Measurements from ENCODE around the gene GLI3. TPM values are rescaled to one million over a fixed set of nuclear protein-coding genes. Genes with fewer than 3 reads are reported as not detected.

GLI3 gene
- total RNA-seq, 4 donors from 2014 or later: 3.0 to 9.0 (median 4.2) TPM

- H3K36me3 ChIP-seq: no peaks in the 10 kb centered on the region
- H3K27me3 ChIP-seq: no peaks in the 10 kb centered on the region
- no peak overlapping the region for H3K27ac ChIP-seq
- H3K4me1 ChIP-seq: peaks cover 0 to 48% (median 11%) of the 10 kb centered on the region in 3 donors
- H3K9me3 ChIP-seq: no peaks in the 10 kb centered on the region
- no peak overlapping the region for H3K4me3 ChIP-seq
- TF ChIP-seq, protein P1, sequence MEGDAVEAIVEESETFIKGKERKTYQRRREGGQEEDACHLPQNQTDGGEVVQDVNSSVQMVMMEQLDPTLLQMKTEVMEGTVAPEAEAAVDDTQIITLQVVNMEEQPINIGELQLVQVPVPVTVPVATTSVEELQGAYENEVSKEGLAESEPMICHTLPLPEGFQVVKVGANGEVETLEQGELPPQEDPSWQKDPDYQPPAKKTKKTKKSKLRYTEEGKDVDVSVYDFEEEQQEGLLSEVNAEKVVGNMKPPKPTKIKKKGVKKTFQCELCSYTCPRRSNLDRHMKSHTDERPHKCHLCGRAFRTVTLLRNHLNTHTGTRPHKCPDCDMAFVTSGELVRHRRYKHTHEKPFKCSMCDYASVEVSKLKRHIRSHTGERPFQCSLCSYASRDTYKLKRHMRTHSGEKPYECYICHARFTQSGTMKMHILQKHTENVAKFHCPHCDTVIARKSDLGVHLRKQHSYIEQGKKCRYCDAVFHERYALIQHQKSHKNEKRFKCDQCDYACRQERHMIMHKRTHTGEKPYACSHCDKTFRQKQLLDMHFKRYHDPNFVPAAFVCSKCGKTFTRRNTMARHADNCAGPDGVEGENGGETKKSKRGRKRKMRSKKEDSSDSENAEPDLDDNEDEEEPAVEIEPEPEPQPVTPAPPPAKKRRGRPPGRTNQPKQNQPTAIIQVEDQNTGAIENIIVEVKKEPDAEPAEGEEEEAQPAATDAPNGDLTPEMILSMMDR (IDR thresholded peaks at IDR 0.05): no peak
- TF ChIP-seq POLR2A (IDR thresholded peaks at IDR 0.05): no peak
- intact Hi-C loops (cut with DNase I): no loop called here
- DNase-seq: no peak
Measured at GRCh38 chr7:42203336-42203735, 33.7 kb downstream of the GLI3 start.

- intact Hi-C loops (cut with DNase I): no loop called here
- DNase-seq: no peak
- Histone ChIP-seq H3K4me1 (peaks cover 4 to 54% (median 11%) of the 10 kb centered on the region in 3 donors), H3K27ac (no peak overlapping the region), H3K36me3 (no peaks in the 10 kb centered on the region), H3K4me3 (no peak overlapping the region), H3K27me3 (no peaks in the 10 kb centered on the region), H3K9me3 (no peaks in the 10 kb centered on the region)
- no peak for TF ChIP-seq POLR2A (IDR thresholded peaks at IDR 0.05)
- TF ChIP-seq, protein P1 (IDR thresholded peaks at IDR 0.05): no peak
- WGBS, 2 donors: 82 to 89% methylated on average over 4 of the region's 4 CpGs
Measured at GRCh38 chr7:42202601-42203000, 34.4 kb downstream of the GLI3 start.

DNA sequence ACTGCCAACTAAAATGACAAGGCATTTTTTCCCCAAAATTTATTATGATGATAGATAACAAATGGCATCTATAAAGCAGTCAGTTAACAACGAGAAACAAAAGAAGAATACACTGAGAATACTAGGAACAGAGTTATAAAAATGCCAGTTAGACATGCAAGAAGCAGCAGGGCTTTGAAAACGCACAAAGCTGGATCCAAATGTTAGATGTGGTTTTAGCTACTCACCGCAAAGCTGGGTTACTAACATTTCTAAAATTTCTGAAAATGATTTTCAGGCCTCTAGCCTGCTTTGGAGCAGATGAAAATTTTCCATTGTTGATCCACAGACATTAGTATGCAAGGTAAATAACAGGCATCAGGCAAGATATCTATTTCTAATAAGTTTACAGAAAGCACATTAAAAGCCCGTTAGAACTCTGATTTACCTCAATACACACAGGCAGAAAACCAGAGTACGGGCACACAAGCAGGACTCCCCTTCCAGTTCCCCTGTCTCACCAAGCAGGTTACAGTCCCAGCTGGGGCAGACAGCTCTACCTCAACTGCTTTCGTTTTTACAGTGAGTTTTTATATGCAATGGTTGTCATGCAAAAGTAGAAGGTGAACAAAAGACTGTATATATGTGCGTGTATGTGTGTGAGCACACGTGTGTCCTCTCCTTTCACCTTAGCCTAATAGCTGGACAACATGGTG lies 37.9 kb downstream of the GLI3 start:
- intact Hi-C loops (cut with DNase I): no loop called here
- peak overlapping the region in 3 of 4 donors; percentile 3 to 30 (median 29) for H3K27ac ChIP-seq
- H3K4me3 ChIP-seq: no peak overlapping the region
- no peak for TF ChIP-seq POLR2A (IDR thresholded peaks at IDR 0.05)
- TF ChIP-seq, protein P1 (IDR thresholded peaks at IDR 0.05): no peak
- no peaks in the 10 kb centered on the region for H3K9me3 ChIP-seq
- no peak for DNase-seq
- H3K4me1 ChIP-seq: peaks cover 4 to 47% (median 12%) of the 10 kb centered on the region in 3 donors
- 45 to 49% methylated on average over 8 of the region's 8 CpGs for WGBS, 2 donors
- no peaks in the 10 kb centered on the region for H3K27me3 ChIP-seq
- H3K36me3 ChIP-seq: no peaks in the 10 kb centered on the region

DNA sequence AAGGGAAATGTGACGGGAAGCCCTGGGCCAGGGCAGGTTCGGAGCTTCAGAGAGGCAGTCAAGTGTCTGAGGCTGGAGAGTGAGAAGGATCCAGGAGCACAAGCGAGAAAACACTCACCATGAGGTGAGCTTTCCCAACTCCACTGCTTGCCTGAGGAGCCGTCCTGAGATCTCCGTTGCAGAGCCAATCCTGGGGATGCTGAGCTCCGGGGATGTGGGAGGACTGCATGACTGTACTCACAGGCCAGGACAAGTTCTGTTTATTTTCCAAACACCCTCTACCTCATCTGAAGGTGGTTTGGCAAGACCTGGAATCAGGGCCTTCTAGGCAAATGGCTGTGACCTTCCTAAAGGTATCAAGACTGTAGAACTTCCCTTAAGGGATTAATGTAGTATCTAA lies 38.7 kb downstream of the GLI3 start:
- intact Hi-C loops (cut with DNase I): no loop called here
- TF ChIP-seq, protein P1 (IDR thresholded peaks at IDR 0.05): no peak
- no peak for DNase-seq
- Histone ChIP-seq H3K9me3 (no peaks in the 10 kb centered on the region), H3K4me3 (no peak overlapping the region), H3K27me3 (no peaks in the 10 kb centered on the region), H3K27ac (peak overlapping the region in 2 of 4 donors; percentile 3 to 29), H3K4me1 (peaks cover 4 to 55% (median 14%) of the 10 kb centered on the region in 3 donors), H3K36me3 (no peaks in the 10 kb centered on the region)
- WGBS, 2 donors: 32 to 43% methylated on average over 6 of the region's 6 CpGs

- DNase-seq: no peak
- intact Hi-C loops (cut with DNase I): no loop called here
- TF ChIP-seq POLR2A (IDR thresholded peaks at IDR 0.05): no peak
- TF ChIP-seq, protein P1 (IDR thresholded peaks at IDR 0.05): no peak
- Histone ChIP-seq H3K27me3 (no peaks in the 10 kb centered on the region), H3K36me3 (no peaks in the 10 kb centered on the region), H3K27ac (peak overlapping the region in 1 of 4 donors; percentile 29), H3K4me1 (peaks cover 4 to 63% (median 17%) of the 10 kb centered on the region in 3 donors), H3K4me3 (no peak overlapping the region), H3K9me3 (no peaks in the 10 kb centered on the region)
- WGBS, 2 donors: 94 to 95% methylated on average over 5 to 11 of the region's 12 CpGs
Measured at GRCh38 chr7:42197451-42197850, 39.6 kb downstream of the GLI3 start.
